Measurements from ENCODE around the gene SEPTIN3. TPM values are rescaled to one million over a fixed set of nuclear protein-coding genes. Genes with fewer than 3 reads are reported as not detected.

The SEPTIN3 gene
- polyA plus RNA-seq, 1 donor (not counting 4 experiments of a cell fraction or from before 2014, with no cell fraction given) = 0.07 TPM

DNA sequence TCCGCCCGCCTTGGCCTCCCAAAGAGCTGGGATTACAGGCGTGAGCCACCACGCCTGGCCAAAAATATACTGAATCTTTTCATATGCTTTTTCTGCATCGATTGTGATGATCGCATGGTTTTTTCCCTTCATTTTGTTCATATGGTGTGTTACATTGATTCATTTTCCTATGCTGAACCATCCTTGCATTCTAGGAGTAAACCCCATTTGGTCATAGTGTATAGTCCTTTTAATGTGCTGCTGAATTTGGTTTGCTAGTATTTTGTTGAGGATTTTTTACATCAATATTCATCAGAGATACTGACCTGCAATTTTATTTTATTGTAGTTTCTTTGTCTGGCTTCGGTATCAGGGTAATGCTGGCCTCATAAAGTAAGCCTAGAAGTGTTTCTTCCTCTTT, 41.5 kb downstream of the SEPTIN3 start:
- H3K9me3 ChIP-seq (ENCODE audit: control insufficient read depth, low read depth, low read length) = no peaks in the 10 kb centered on the region
- no peak overlapping the region for H3K9ac ChIP-seq (ENCODE audit: control insufficient read depth, extremely low read depth, insufficient read depth, low read length)
- H2AFZ ChIP-seq (ENCODE audit: control insufficient read depth, low read length) = no peak overlapping the region
- FAIRE-seq (no peak), DNase-seq (ENCODE audit: low read depth, low spot score) (no peak)
- dilution Hi-C loops (cut with MboI; ENCODE audit: extremely low pct_ligation_motif_present, low sequenced_read_pairs) = no loop called here
- no peaks in the 10 kb centered on the region for H3K9me1 ChIP-seq (ENCODE audit: control insufficient read depth, extremely low read depth, insufficient read depth, low read length)
- TF ChIP-seq CTCF (optimal IDR thresholded peaks at IDR 0.05 in 1 of 3, IDR thresholded peaks at IDR 0.05 in 1 of 3, conservative IDR thresholded peaks at IDR 0.05 in 1 of 3; ENCODE audit: extremely low read depth in 1 of 3, insufficient read depth in 2 of 3, low read length in 3 of 3) (no peak), EZH2 (IDR thresholded peaks at IDR 0.05; ENCODE audit: low read length) (no peak)
- H3K27ac ChIP-seq (ENCODE audit: control insufficient read depth, insufficient read depth, low read length) = no peak overlapping the region
- H3K4me3 ChIP-seq (ENCODE audit: control insufficient read depth in 2 of 3, extremely low read depth in 1 of 3, insufficient read depth in 2 of 3, low read depth in 1 of 3, low read length in 3 of 3) = no peak overlapping the region
- H3K4me2 ChIP-seq (ENCODE audit: control insufficient read depth, extremely low read depth, insufficient read depth, low read depth, low read length) = no peak overlapping the region
- no peaks in the 10 kb centered on the region for H3K4me1 ChIP-seq (ENCODE audit: control insufficient read depth, extremely low read depth, insufficient read depth, low read length)
- H3K79me2 ChIP-seq (ENCODE audit: control insufficient read depth, insufficient read depth, low read length) = no peaks in the 10 kb centered on the region
- no peaks in the 10 kb centered on the region for H4K20me1 ChIP-seq (ENCODE audit: control insufficient read depth, extremely low read depth, insufficient read depth, low read length)
- H3K36me3 ChIP-seq (ENCODE audit: control insufficient read depth in 2 of 2, extremely low read depth in 1 of 2, insufficient read depth in 2 of 2, low read length in 2 of 2) = no peaks in the 10 kb centered on the region
- H3K27me3 ChIP-seq (ENCODE audit: control insufficient read depth, extremely low read depth, insufficient read depth, low read length) = no peaks in the 10 kb centered on the region

- Histone ChIP-seq H3K9ac (ENCODE audit: control insufficient read depth, extremely low read depth, insufficient read depth, low read length) (no peak overlapping the region), H3K9me1 (ENCODE audit: control insufficient read depth, extremely low read depth, insufficient read depth, low read length) (no peaks in the 10 kb centered on the region), H3K36me3 (ENCODE audit: control insufficient read depth in 2 of 2, extremely low read depth in 1 of 2, insufficient read depth in 2 of 2, low read length in 2 of 2) (no peaks in the 10 kb centered on the region), H3K9me3 (ENCODE audit: control insufficient read depth, low read depth, low read length) (no peaks in the 10 kb centered on the region), H3K4me1 (ENCODE audit: control insufficient read depth, extremely low read depth, insufficient read depth, low read length) (no peaks in the 10 kb centered on the region), H2AFZ (ENCODE audit: control insufficient read depth, low read length) (no peak overlapping the region), H3K27ac (ENCODE audit: control insufficient read depth, insufficient read depth, low read length) (no peak overlapping the region), H3K27me3 (ENCODE audit: control insufficient read depth, extremely low read depth, insufficient read depth, low read length) (no peaks in the 10 kb centered on the region), H4K20me1 (ENCODE audit: control insufficient read depth, extremely low read depth, insufficient read depth, low read length) (no peaks in the 10 kb centered on the region), H3K4me2 (ENCODE audit: control insufficient read depth, extremely low read depth, insufficient read depth, low read depth, low read length) (no peak overlapping the region), H3K79me2 (ENCODE audit: control insufficient read depth, insufficient read depth, low read length) (no peaks in the 10 kb centered on the region), H3K4me3 (ENCODE audit: control insufficient read depth in 2 of 3, extremely low read depth in 1 of 3, insufficient read depth in 2 of 3, low read depth in 1 of 3, low read length in 3 of 3) (no peak overlapping the region)
- no peak for DNase-seq (ENCODE audit: low read depth, low spot score)
- TF ChIP-seq CTCF (optimal IDR thresholded peaks at IDR 0.05 in 1 of 3, IDR thresholded peaks at IDR 0.05 in 1 of 3, conservative IDR thresholded peaks at IDR 0.05 in 1 of 3; ENCODE audit: extremely low read depth in 1 of 3, insufficient read depth in 2 of 3, low read length in 3 of 3) (no peak), EZH2 (IDR thresholded peaks at IDR 0.05; ENCODE audit: low read length) (no peak)
- dilution Hi-C loops (cut with MboI; ENCODE audit: extremely low pct_ligation_motif_present, low sequenced_read_pairs) = no loop called here
- FAIRE-seq = no peak
Observed at GRCh38 chr22:42013385-42013784, 44.1 kb downstream of the SEPTIN3 start.
